DMS153 (cell line): ENCODE results near the gene OR6B1.
"Not testable (repeated sequence)": the region's sequence is repeated elsewhere in the genome, so short reads cannot be mapped to it uniquely, and the experiment has no call there.

Experiments used
- DNase-seq: peaks from one replicate; lab custom pipeline; 2025; lab: John Stamatoyannopoulos, UW

The OR6B1 gene

GRCh38 chr7:144038887-144039286 is 38.8 kb downstream of the OR6B1 start:
- DNase-seq = no peak

GRCh38 chr7:144048648-144049047 is 48.5 kb downstream of the OR6B1 start, which contains the start of gene OR2A5:
TSS of gene OR2A5 (plus strand) at chr7:144048948. CDS start at chr7:144050402, 1,454 bp downstream.
- peak; percentile 92 for DNase-seq

DNA sequence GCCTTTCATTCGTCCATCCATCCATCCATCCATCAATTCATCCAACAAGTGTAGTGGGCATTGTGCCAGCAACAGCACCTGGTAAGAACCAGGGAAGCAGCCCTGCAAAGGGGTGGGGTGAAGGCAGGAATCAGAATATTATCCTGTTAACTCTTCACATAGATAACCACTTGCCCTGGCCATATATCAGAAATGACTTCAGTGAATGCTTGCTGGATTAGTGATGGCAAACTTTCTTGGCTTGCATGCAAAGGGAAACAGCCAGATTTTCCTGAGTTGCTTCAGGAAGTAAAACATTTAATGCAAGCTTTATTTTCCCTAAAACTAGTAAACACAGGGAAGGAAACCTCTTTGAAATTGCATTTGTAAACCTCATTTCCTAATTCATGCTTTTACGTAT is 49.4 kb downstream of the OR6B1 start:
- peak; percentile 54 for DNase-seq

DNA sequence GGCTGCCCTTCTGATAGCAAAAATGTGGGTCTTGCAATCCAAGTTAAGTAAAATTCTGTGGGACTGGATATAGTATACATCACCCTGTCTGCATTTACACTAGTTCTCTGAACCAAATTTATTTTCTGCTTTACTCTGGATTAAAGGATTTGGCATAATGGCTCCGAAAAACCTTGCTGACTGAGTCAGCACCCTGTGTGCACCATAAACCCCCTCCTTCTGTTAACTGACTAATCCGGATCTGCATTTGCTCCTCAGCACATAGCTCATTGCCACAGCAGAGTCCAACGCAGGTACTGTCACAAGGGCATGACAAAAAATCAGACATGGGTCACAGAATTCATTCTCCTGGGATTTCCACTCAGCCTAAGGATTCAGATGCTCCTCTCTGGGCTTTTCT is 50.0 kb downstream of the OR6B1 start:
- no peak for DNase-seq

DNA sequence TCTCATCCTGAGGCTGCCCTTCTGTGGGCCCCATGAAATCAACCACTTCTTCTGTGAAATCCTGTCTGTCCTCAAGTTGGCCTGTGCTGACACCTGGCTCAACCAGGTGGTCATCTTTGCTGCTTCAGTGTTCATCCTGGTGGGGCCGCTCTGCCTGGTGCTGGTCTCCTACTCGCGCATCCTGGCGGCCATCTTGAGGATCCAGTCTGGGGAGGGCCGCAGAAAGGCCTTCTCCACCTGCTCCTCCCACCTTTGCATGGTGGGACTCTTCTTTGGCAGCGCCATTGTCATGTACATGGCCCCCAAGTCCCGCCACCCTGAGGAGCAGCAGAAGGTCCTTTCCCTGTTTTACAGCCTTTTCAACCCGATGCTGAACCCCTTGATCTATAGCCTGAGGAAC is 50.8 kb downstream of the OR6B1 start:
- not testable (repeated sequence) for DNase-seq

GRCh38 chr7:144057954-144058353 is 57.8 kb downstream of the OR6B1 start:
- DNase-seq = no peak
